GM23248 (cell line): ENCODE data around the gene CDC25A.

Source experiments
- EZH2 ChIP-seq: fragments of 200-600 bp; sonication (generic); IDR thresholded peaks from 2 replicates; pipeline ENCODE4 v1.6.1; 2018; ENCODE audit warnings: antibody characterized with exemption, mild to moderate bottlenecking; ENCODE audit not compliant: insufficient read depth, poor library complexity, severe bottlenecking
- EZH2phosphoT487 ChIP-seq: fragments of 200-600 bp; sonication (generic); IDR thresholded peaks from 2 replicates; pipeline ENCODE4 v1.6.1; 2018; ENCODE audit warnings: antibody characterized with exemption, moderate library complexity, mild to moderate bottlenecking, low read depth; ENCODE audit not compliant: insufficient read depth

GRCh38 chr3:48236531-48236930 is 48.3 kb upstream of the CDC25A start:
- TF ChIP-seq EZH2 (no peak), EZH2phosphoT487 (no peak)
